ENCODE results near the gene CDKAL1.

DNA sequence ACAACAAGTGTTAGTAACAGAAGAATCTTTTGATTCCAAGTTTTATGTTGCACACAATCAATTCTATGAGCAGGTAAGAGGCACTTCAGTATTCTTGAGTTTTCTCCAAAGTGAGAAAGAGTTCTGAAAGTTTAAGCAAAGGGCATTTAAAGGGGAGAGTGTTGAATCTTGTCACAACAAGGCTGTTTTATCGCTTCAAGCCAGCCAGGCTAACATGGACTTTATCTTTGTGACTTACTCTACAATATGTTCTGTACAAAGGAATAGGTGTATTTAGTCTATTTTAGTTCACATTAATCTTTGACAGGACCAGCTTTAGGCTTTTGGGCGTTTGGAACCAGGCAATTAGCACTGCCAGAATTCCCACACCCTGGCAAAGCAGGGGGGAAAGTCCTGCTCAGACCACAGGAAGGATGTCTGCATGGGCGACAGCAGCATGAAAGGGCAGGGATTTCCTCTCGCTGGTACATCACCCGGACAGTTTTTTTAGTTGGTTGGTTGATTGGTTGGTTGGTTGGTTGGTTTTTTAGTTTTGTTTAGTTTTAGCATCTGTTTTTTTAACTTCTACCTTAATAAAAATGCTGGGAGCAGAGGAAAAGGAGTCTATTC lies 663.9 kb downstream of the CDKAL1 start:
- TF ChIP-seq, protein P1, sequence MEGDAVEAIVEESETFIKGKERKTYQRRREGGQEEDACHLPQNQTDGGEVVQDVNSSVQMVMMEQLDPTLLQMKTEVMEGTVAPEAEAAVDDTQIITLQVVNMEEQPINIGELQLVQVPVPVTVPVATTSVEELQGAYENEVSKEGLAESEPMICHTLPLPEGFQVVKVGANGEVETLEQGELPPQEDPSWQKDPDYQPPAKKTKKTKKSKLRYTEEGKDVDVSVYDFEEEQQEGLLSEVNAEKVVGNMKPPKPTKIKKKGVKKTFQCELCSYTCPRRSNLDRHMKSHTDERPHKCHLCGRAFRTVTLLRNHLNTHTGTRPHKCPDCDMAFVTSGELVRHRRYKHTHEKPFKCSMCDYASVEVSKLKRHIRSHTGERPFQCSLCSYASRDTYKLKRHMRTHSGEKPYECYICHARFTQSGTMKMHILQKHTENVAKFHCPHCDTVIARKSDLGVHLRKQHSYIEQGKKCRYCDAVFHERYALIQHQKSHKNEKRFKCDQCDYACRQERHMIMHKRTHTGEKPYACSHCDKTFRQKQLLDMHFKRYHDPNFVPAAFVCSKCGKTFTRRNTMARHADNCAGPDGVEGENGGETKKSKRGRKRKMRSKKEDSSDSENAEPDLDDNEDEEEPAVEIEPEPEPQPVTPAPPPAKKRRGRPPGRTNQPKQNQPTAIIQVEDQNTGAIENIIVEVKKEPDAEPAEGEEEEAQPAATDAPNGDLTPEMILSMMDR (IDR thresholded peaks at IDR 0.05), result no peak
- TF ChIP-seq POLR2A (IDR thresholded peaks at IDR 0.05), result no peak
